Nephron (organoid): ENCODE measurements around the gene RAPGEF4.

ENCODE experiments used
- H3K27ac Mint-ChIP-seq, 3 experiments: 2 replicates each; pipeline ENCODE4 v1.8.0; 2020; ENCODE audit warnings: mixed read lengths in 3 of 3, mild to moderate bottlenecking in 2 of 3, moderate library complexity in 1 of 3
- H3K27me3 Mint-ChIP-seq: 2 replicates; pipeline ENCODE4 v1.8.0; 2021; ENCODE audit warnings: low read depth, mild to moderate bottlenecking, moderate library complexity, mixed read lengths
- H3K36me3 Mint-ChIP-seq: 2 replicates; pipeline ENCODE4 v1.8.0; 2020; ENCODE audit warnings: low read depth, mixed read lengths
- H3K4me1 Mint-ChIP-seq: 2 replicates; pipeline ENCODE4 v1.8.0; 2020; ENCODE audit warnings: mixed read lengths
- H3K4me3 Mint-ChIP-seq, 3 experiments: 2 replicates each; pipeline ENCODE4 v1.8.0; 2020; ENCODE audit warnings: mild to moderate bottlenecking in 3 of 3, mixed read lengths in 3 of 3, moderate library complexity in 2 of 3
- H3K9me3 Mint-ChIP-seq: 2 replicates; pipeline ENCODE4 v1.8.0; 2020; ENCODE audit warnings: mixed read lengths
- CTCF ChIP-seq, 3 experiments: fragments of 200-600 bp; sonication (generic); IDR thresholded peaks; one replicate each; pipeline ENCODE4 v1.5.0; 2021; ENCODE audit warnings: antibody characterized with exemption in 3 of 3; ENCODE audit not compliant: unreplicated experiment in 3 of 3

RAPGEF4 gene

DNA sequence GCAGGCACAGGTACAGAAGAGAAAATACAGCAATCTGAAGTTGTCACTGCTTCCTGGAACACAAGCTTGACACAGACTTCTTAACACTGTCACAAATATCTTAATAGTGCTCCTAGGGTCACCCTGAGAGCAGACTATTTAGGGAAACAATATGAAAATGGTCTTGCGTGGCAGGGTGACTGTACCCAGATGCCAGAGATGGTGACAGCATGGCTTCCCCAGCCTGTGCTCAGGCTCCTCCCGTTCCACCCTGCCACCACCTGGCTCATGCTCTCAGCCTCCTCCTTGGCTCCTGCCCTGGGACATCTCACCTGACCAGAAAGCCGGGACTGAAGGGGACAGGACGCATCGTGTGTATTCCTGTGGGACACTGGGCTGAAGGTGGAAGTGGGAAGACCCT, 111.5 kb downstream of the RAPGEF4 start:
- H3K36me3 Mint-ChIP-seq, result peaks cover 5% of the 10 kb centered on the region

DNA sequence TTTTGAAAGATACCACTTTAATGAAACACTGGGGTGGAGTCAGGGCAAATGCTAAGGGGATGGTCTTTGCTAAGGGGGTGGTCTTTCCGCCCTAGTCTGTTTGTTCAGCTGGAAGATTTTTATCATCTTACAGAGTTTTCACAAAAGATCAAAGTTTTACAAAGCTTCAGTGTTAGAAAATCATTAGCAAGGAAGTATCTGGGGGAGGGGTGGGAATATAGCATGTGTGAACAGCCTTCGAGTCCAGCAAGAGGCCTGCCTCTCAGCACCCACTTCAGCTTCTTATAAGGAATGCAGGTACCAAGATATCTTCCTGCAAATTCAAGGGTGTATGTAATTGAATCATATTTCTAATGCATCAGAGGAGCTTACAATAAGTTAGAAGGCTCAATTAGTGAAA, 112.9 kb downstream of the RAPGEF4 start:
- H3K4me1 Mint-ChIP-seq, result peaks cover 14% of the 10 kb centered on the region
- TF ChIP-seq CTCF (IDR thresholded peaks at IDR 0.05; ENCODE audit: unreplicated experiment in 3 of 3), result no peak
- H3K4me3 Mint-ChIP-seq, result no peak overlapping the region
- H3K27me3 Mint-ChIP-seq, result no peaks in the 10 kb centered on the region
- peaks cover 13% of the 10 kb centered on the region for H3K9me3 Mint-ChIP-seq
- peaks cover 5% of the 10 kb centered on the region for H3K36me3 Mint-ChIP-seq
- H3K27ac Mint-ChIP-seq, result peak overlapping the region; percentile 67 to 88 (median 84)

More for the DNA sequence above, 111.5 kb downstream of the RAPGEF4 start:
- Mint-ChIP-seq H3K4me1 (peaks cover 14% of the 10 kb centered on the region), H3K27ac (no peak overlapping the region), H3K4me3 (no peak overlapping the region), H3K9me3 (peaks cover 12% of the 10 kb centered on the region), H3K27me3 (no peaks in the 10 kb centered on the region)
- no peak for TF ChIP-seq CTCF (IDR thresholded peaks at IDR 0.05; ENCODE audit: unreplicated experiment in 3 of 3)

GRCh38 chr2:172849519-172850217, 114.0 kb downstream of the RAPGEF4 start:
- H3K27me3 Mint-ChIP-seq, result no peaks in the 10 kb centered on the region
- peaks cover 19% of the 10 kb centered on the region for H3K9me3 Mint-ChIP-seq
- peaks cover 14% of the 10 kb centered on the region for H3K4me1 Mint-ChIP-seq
- peaks cover 5% of the 10 kb centered on the region for H3K36me3 Mint-ChIP-seq
- H3K4me3 Mint-ChIP-seq, result no peak overlapping the region
- no peak for TF ChIP-seq CTCF (IDR thresholded peaks at IDR 0.05; ENCODE audit: unreplicated experiment in 3 of 3)
- peak overlapping the region; percentile 67 to 88 (median 71) for H3K27ac Mint-ChIP-seq

GRCh38 chr2:172855588-172855987, 119.9 kb downstream of the RAPGEF4 start:
- Mint-ChIP-seq H3K9me3 (peaks cover 35% of the 10 kb centered on the region), H3K27me3 (no peaks in the 10 kb centered on the region), H3K36me3 (peaks cover 5% of the 10 kb centered on the region), H3K4me1 (peaks cover 20% of the 10 kb centered on the region), H3K4me3 (no peak overlapping the region), H3K27ac (no peak overlapping the region)
- no peak for TF ChIP-seq CTCF (IDR thresholded peaks at IDR 0.05; ENCODE audit: unreplicated experiment in 3 of 3)

DNA sequence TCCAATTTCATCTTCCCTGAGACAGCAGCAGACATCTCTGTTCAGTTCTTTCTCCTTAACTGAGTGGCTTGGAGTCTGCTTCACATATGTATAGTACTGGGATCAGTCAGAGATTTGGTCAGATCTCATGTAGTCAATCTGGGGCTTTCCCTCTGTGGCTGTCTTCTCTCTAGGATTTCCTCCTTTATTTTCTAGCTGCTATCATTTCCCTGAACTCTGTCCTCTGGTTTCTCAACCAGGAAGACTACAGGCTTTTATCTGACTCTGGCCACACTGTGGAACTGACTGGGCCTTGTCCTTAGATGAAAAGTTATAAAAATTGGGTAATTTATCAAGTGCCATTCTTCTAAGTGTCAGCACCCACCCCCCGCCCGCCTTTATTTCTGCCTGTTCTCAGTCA, 121.0 kb downstream of the RAPGEF4 start:
- Mint-ChIP-seq H3K27ac (no peak overlapping the region), H3K27me3 (no peaks in the 10 kb centered on the region), H3K36me3 (no peaks in the 10 kb centered on the region), H3K4me1 (peaks cover 28% of the 10 kb centered on the region), H3K9me3 (peaks cover 26% of the 10 kb centered on the region), H3K4me3 (no peak overlapping the region)
- TF ChIP-seq CTCF (IDR thresholded peaks at IDR 0.05; ENCODE audit: unreplicated experiment in 3 of 3), result no peak

DNA sequence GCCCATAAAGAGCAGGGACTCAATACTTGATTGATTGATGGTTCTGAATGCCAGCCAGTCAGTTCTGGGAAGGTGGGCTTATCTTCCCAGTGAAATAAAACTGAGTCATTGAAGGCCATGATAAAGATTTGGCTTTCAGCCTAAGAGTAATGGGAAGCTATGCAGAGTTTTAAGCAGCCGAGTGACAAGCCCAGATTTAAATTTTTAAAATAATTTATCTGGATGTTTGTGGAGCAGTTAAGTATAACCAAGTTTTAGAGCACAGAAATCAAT, 122.8 kb downstream of the RAPGEF4 start:
- peaks cover 33% of the 10 kb centered on the region for H3K4me1 Mint-ChIP-seq
- H3K9me3 Mint-ChIP-seq, result peaks cover 23% of the 10 kb centered on the region
- peak overlapping the region in 2 of 3 experiments; percentile 5 to 16 for H3K27ac Mint-ChIP-seq
- no peak overlapping the region for H3K4me3 Mint-ChIP-seq
- H3K36me3 Mint-ChIP-seq, result no peaks in the 10 kb centered on the region
- TF ChIP-seq CTCF (IDR thresholded peaks at IDR 0.05; ENCODE audit: unreplicated experiment in 3 of 3), result no peak
- H3K27me3 Mint-ChIP-seq, result peaks cover 3% of the 10 kb centered on the region
